HepG2 (cell line): ENCODE data around the gene ZNF860. TPM values are rescaled to one million over a fixed set of nuclear protein-coding genes. Genes with fewer than 3 reads are reported as not detected.

Source experiments
- AGO1 ChIP-seq: fragments of 200-400 bp; formaldehyde crosslinking; IDR thresholded peaks from 2 replicates; pipeline ENCODE4 v1.6.1; 2017; ENCODE audit warnings: mild to moderate bottlenecking, low read depth, low read length, moderate library complexity; ENCODE audit not compliant: poor library complexity, severe bottlenecking
- CEBPG ChIP-seq: IDR thresholded peaks from 2 replicates; pipeline ENCODE4 v1.6.1; 2016
- FLYWCH1 ChIP-seq: sonication (generic); formaldehyde crosslinking; IDR thresholded peaks from 2 replicates; pipeline ENCODE4 v1.8.1; 2023; ENCODE audit warnings: mild to moderate bottlenecking, missing genetic modification reagents
- FOXM1 ChIP-seq: sonication (generic); formaldehyde crosslinking; IDR thresholded peaks from 2 replicates; pipeline ENCODE4 v1.5.0; 2020; ENCODE audit warnings: missing genetic modification reagents
- HNRNPH1 ChIP-seq: fragments of 200-400 bp; formaldehyde crosslinking; optimal IDR thresholded peaks from 2 replicates; pipeline ENCODE3; 2017; ENCODE audit warnings: mild to moderate bottlenecking, low read depth, low read length
- JUND ChIP-seq: sonication (generic); formaldehyde crosslinking; IDR thresholded peaks from 2 replicates; pipeline ENCODE4 v1.8.0; 2022; ENCODE audit warnings: mild to moderate bottlenecking, missing genetic modification reagents
- KDM5B ChIP-seq: sonication (generic); formaldehyde crosslinking; IDR thresholded peaks from 2 replicates; pipeline ENCODE4 v1.4.0; 2020; ENCODE audit warnings: missing genetic modification reagents, mild to moderate bottlenecking, borderline replicate concordance
- PRMT3 ChIP-seq: sonication (generic); formaldehyde crosslinking; IDR thresholded peaks from 2 replicates; pipeline ENCODE4 v1.8.1; 2022; ENCODE audit warnings: low read depth, mild to moderate bottlenecking, moderate library complexity, missing genetic modification reagents, borderline replicate concordance
- RCOR2 ChIP-seq: IDR thresholded peaks from 2 replicates; pipeline ENCODE4 v1.6.1; 2016; ENCODE audit warnings: missing biosample characterization, missing genetic modification reagents
- REL ChIP-seq: sonication (generic); formaldehyde crosslinking; conservative IDR thresholded peaks from 2 replicates; pipeline ENCODE4 v1.8.0; 2022; ENCODE audit warnings: mild to moderate bottlenecking, missing genetic modification reagents, moderate library complexity
- RFX1 ChIP-seq: fragments of 450-650 bp; IDR thresholded peaks from 2 replicates; pipeline ENCODE4 v1.6.1; 2017
- SOX5 ChIP-seq: IDR thresholded peaks from 2 replicates; pipeline ENCODE4 v1.6.1; 2016; ENCODE audit warnings: borderline replicate concordance
- SOX6 ChIP-seq, 2 experiments: fragments of 450-650 bp in 1 of 2; sonication (generic) in 1 of 2; formaldehyde crosslinking in 1 of 2; IDR thresholded peaks; 2 replicates each; pipeline versions ENCODE4 v1.4.0 to v1.6.1; 2017 to 2020; ENCODE audit warnings: antibody characterized with exemption in 1 of 2, mild to moderate bottlenecking in 1 of 2, missing genetic modification reagents in 1 of 2
- SRY ChIP-seq: sonication (generic); formaldehyde crosslinking; IDR thresholded peaks from 2 replicates; pipeline ENCODE4 v1.8.0; 2022; ENCODE audit warnings: mild to moderate bottlenecking, missing genetic modification reagents
- WIZ ChIP-seq: sonication (generic); formaldehyde crosslinking; IDR thresholded peaks from 2 replicates; pipeline ENCODE4 v1.5.1; 2020; ENCODE audit warnings: mild to moderate bottlenecking, missing genetic modification reagents
- ZBTB7A ChIP-seq: sonication (generic); formaldehyde crosslinking; IDR thresholded peaks from 2 replicates; pipeline ENCODE4 v1.8.0; 2022; ENCODE audit warnings: mild to moderate bottlenecking, missing genetic modification reagents
- ZEB1 ChIP-seq: IDR thresholded peaks from 2 replicates; pipeline ENCODE4 v1.6.1; 2012; ENCODE audit warnings: mild to moderate bottlenecking, low read depth, inconsistent platforms; ENCODE audit not compliant: insufficient replicate concordance
- ZFP36L1 ChIP-seq: sonication (generic); formaldehyde crosslinking; IDR thresholded peaks from 2 replicates; pipeline ENCODE4 v1.8.0; 2022; ENCODE audit warnings: mild to moderate bottlenecking, missing genetic modification reagents, moderate library complexity
- ZMAT3 ChIP-seq: sonication (generic); formaldehyde crosslinking; conservative IDR thresholded peaks from 2 replicates; pipeline ENCODE4 v1.7.0; 2021; ENCODE audit warnings: missing genetic modification reagents
- ZNF3 ChIP-seq: IDR thresholded peaks from 2 replicates; pipeline ENCODE4 v1.7.0; 2017; ENCODE audit warnings: inconsistent platforms
- ZNF598 ChIP-seq: sonication (generic); formaldehyde crosslinking; IDR thresholded peaks from 2 replicates; pipeline ENCODE4 v1.5.1; 2020; ENCODE audit warnings: mild to moderate bottlenecking, missing genetic modification reagents, borderline replicate concordance
- ZNF605 ChIP-seq: sonication (generic); formaldehyde crosslinking; IDR thresholded peaks from 2 replicates; pipeline ENCODE4 v1.8.0; 2022; ENCODE audit warnings: mild to moderate bottlenecking, missing genetic modification reagents
- ZNF75D ChIP-seq: sonication (generic); formaldehyde crosslinking; IDR thresholded peaks from 2 replicates; pipeline ENCODE4 v1.8.1; 2023; ENCODE audit warnings: missing genetic modification reagents, mild to moderate bottlenecking, borderline replicate concordance
- ZNF773 ChIP-seq: sonication (generic); formaldehyde crosslinking; IDR thresholded peaks from 2 replicates; pipeline ENCODE4 v1.4.0; 2020; ENCODE audit warnings: missing genetic modification reagents, borderline replicate concordance
- ZNF782 ChIP-seq: sonication (generic); formaldehyde crosslinking; IDR thresholded peaks from 2 replicates; pipeline ENCODE4 v1.4.0; 2020; ENCODE audit warnings: missing genetic modification reagents, mild to moderate bottlenecking, borderline replicate concordance
- polyA plus RNA-seq, 8 experiments: library from polyadenylated mRNA; depleted of rRNA in 3 of 8; stranded (reverse) in 7 of 8; unstranded in 1 of 8; fragments of >200 nt; fragmentation: Illumina TruSeq in 4 of 8; extraction: Trizol in 4 of 8; gene quantifications; 2 replicates each; pipeline versions ENCODE4 v1.2.1 to v1.2.3, GENCODE V29; 2011 to 2016; ENCODE audit warnings: low read depth in 4 of 8, missing spikeins in 1 of 8, mixed read lengths in 1 of 8; ENCODE audit not compliant: insufficient read depth in 1 of 8
- total RNA-seq, 5 experiments: library from RNA; depleted of rRNA; stranded (reverse); fragments of >200 nt; fragmentation: Illumina TruSeq; extraction: Trizol; gene quantifications; 2 replicates each; pipeline ENCODE4 v1.2.3, GENCODE V29; 2016; ENCODE audit warnings: low read depth in 1 of 5
- TF ChIP-seq, protein P1 (sequence below): sonication (generic); formaldehyde crosslinking; IDR thresholded peaks from 2 replicates; pipeline ENCODE4 v1.4.0; 2020; ENCODE audit warnings: missing genetic modification reagents
- TF ChIP-seq, protein P2 (sequence below): sonication (generic); formaldehyde crosslinking; IDR thresholded peaks from 2 replicates; pipeline ENCODE4 v1.8.0; 2022; ENCODE audit warnings: mild to moderate bottlenecking, missing genetic modification reagents, moderate library complexity

ZNF860 gene
- total and polyA plus RNA-seq, 2 of the 13 experiments (the other 11 are each of a cell fraction or from before 2014, with no cell fraction given): 0.55 to 0.73 TPM

- TF ChIP-seq, protein P1, sequence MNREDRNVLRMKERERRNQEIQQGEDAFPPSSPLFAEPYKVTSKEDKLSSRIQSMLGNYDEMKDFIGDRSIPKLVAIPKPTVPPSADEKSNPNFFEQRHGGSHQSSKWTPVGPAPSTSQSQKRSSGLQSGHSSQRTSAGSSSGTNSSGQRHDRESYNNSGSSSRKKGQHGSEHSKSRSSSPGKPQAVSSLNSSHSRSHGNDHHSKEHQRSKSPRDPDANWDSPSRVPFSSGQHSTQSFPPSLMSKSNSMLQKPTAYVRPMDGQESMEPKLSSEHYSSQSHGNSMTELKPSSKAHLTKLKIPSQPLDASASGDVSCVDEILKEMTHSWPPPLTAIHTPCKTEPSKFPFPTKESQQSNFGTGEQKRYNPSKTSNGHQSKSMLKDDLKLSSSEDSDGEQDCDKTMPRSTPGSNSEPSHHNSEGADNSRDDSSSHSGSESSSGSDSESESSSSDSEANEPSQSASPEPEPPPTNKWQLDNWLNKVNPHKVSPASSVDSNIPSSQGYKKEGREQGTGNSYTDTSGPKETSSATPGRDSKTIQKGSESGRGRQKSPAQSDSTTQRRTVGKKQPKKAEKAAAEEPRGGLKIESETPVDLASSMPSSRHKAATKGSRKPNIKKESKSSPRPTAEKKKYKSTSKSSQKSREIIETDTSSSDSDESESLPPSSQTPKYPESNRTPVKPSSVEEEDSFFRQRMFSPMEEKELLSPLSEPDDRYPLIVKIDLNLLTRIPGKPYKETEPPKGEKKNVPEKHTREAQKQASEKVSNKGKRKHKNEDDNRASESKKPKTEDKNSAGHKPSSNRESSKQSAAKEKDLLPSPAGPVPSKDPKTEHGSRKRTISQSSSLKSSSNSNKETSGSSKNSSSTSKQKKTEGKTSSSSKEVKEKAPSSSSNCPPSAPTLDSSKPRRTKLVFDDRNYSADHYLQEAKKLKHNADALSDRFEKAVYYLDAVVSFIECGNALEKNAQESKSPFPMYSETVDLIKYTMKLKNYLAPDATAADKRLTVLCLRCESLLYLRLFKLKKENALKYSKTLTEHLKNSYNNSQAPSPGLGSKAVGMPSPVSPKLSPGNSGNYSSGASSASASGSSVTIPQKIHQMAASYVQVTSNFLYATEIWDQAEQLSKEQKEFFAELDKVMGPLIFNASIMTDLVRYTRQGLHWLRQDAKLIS (CRISPR knock-in tag): no peak
- TF ChIP-seq SRY (CRISPR knock-in tag) (no peak), ZNF605 (CRISPR knock-in tag) (no peak), KDM5B (CRISPR knock-in tag) (no peak), JUND (no peak), RCOR2 (peak; percentile 51; the same call in 1 of the 2 replicates), ZBTB7A (no peak), ZNF782 (no peak), RFX1 (no peak), WIZ (CRISPR knock-in tag) (no peak), ZFP36L1 (no peak), ZEB1 (peak; percentile 82), REL (no peak), ZNF3 (CRISPR knock-in tag) (no peak), HNRNPH1 (no peak), FLYWCH1 (CRISPR knock-in tag) (no peak), ZNF773 (CRISPR knock-in tag) (no peak), CEBPG (no peak), ZMAT3 (CRISPR knock-in tag) (no peak), PRMT3 (CRISPR knock-in tag) (no peak), SOX6 (IDR thresholded peaks at IDR 0.05) (no peak), SOX6 (CRISPR knock-in tag; IDR thresholded peaks at IDR 0.05) (peak; percentile 37; the same call in 1 of the 2 replicates), ZNF75D (CRISPR knock-in tag) (no peak), SOX5 (CRISPR knock-in tag) (peak; percentile 15; the same call in 1 of the 2 replicates), FOXM1 (CRISPR knock-in tag) (no peak), ZNF598 (CRISPR knock-in tag) (no peak), AGO1 (no peak)
- TF ChIP-seq, protein P2, sequence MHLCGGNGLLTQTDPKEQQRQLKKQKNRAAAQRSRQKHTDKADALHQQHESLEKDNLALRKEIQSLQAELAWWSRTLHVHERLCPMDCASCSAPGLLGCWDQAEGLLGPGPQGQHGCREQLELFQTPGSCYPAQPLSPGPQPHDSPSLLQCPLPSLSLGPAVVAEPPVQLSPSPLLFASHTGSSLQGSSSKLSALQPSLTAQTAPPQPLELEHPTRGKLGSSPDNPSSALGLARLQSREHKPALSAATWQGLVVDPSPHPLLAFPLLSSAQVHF (CRISPR knock-in tag): no peak
Observed at GRCh38 chr3:31981206-31982181, at the start of gene ZNF860, which contains the start of gene OSBPL10 (continued).
